Measurements from ENCODE around the gene FLT1. TPM values are rescaled to one million over a fixed set of nuclear protein-coding genes. Genes with fewer than 3 reads are reported as not detected.

The FLT1 gene
- total RNA-seq, 1 donor from 2014 or later: not detected

DNA sequence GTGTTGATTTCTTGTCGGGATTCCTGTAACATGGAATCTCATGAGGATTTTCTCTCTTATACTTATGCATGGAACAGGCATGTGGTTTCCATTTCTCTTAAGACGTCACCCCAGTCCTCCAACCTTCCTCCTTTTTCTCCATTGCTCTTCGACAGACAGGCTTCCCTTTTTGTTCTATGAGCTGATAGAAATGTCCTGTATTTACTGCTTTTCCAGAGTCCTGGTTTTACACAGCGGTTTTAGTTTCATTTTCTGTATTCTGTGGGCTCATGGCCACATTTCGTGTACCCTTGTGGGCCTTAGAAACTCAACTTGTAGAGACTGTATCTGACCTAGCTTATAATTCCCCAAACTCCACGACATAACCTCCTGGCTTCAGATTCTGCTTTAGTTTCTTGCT is 243.5 kb downstream of the FLT1 start:
- H3K36me3 ChIP-seq (ENCODE audit: control insufficient read depth, insufficient read depth, low read length): peaks cover 1% of the 10 kb centered on the region
- no peak overlapping the region for H3K4me3 ChIP-seq (ENCODE audit: low read depth, low read length)
- DNase-seq (ENCODE audit: low read depth) (no peak), FAIRE-seq (no peak)
- TF ChIP-seq, protein P1, sequence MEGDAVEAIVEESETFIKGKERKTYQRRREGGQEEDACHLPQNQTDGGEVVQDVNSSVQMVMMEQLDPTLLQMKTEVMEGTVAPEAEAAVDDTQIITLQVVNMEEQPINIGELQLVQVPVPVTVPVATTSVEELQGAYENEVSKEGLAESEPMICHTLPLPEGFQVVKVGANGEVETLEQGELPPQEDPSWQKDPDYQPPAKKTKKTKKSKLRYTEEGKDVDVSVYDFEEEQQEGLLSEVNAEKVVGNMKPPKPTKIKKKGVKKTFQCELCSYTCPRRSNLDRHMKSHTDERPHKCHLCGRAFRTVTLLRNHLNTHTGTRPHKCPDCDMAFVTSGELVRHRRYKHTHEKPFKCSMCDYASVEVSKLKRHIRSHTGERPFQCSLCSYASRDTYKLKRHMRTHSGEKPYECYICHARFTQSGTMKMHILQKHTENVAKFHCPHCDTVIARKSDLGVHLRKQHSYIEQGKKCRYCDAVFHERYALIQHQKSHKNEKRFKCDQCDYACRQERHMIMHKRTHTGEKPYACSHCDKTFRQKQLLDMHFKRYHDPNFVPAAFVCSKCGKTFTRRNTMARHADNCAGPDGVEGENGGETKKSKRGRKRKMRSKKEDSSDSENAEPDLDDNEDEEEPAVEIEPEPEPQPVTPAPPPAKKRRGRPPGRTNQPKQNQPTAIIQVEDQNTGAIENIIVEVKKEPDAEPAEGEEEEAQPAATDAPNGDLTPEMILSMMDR (IDR thresholded peaks at IDR 0.05; ENCODE audit: insufficient read depth, low read length, severe bottlenecking): no peak
- no peaks in the 10 kb centered on the region for H3K27me3 ChIP-seq (ENCODE audit: control insufficient read depth, insufficient read depth, low read length)

DNA sequence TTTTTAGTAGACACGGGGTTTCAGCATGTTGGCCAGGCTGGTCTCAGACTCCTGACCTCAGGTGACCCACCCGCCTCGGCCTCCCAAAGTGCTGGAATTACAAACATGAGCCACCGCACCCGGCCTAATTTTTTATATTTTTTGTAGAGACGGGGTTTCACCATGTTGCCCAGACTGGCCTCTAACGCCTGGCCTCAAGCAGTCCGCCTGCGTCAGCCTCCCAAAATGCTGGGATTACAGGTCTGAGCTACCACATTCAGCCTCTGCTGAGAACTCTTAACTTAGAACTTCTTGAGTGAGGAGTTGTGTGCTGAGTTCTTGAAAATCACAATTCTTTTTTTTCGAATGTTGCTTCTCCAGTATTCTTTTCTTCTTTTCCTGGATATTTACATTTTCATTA is 244.4 kb downstream of the FLT1 start:
- Histone ChIP-seq H3K4me3 (ENCODE audit: low read depth, low read length) (no peak overlapping the region), H3K27me3 (ENCODE audit: control insufficient read depth, insufficient read depth, low read length) (no peaks in the 10 kb centered on the region), H3K36me3 (ENCODE audit: control insufficient read depth, insufficient read depth, low read length) (no peaks in the 10 kb centered on the region)
- FAIRE-seq (no peak), DNase-seq (ENCODE audit: low read depth) (no peak)
- TF ChIP-seq, protein P1 (IDR thresholded peaks at IDR 0.05; ENCODE audit: insufficient read depth, low read length, severe bottlenecking): no peak

Other genes starting within 250 kb of the FLT1 start
- gene POMP, start 164.0 kb upstream of the FLT1 start, total RNA-seq: 51.9 and 70.8 TPM in 2 replicates
- gene SLC46A3, start 223.8 kb upstream of the FLT1 start, total RNA-seq: 0.79 and 1.5 TPM in 2 replicates

Measured in bronchial epithelial cell (primary cell).